Mucosa of descending colon (tissue), 3 donors: ENCODE data around the gene KHSRP. TPM values are rescaled to one million over a fixed set of nuclear protein-coding genes. Genes with fewer than 3 reads are reported as not detected.

Experiments
- ATAC-seq: fragments of 200-7000 bp; cut with Tn5 transposase; one replicate; pipeline ENCODE4 v1.9.1; 2020; ENCODE audit warnings: mild to moderate bottlenecking, moderate library complexity
- DNase-seq, 3 donors: peaks; one replicate each; pipeline ENCODE4 v3.0.0-alpha.2; 2020
- H3K36me3 ChIP-seq: fragments of 200-600 bp; one replicate; pipeline ENCODE4 v1.8.0; 2021; ENCODE audit warnings: low read depth, mild to moderate bottlenecking
- H3K4me1 ChIP-seq: fragments of 200-600 bp; one replicate; pipeline ENCODE4 v1.8.0; 2021; ENCODE audit warnings: low read depth, mild to moderate bottlenecking
- H3K4me3 ChIP-seq: fragments of 200-600 bp; one replicate; pipeline ENCODE4 v1.8.0; 2021; ENCODE audit warnings: mild to moderate bottlenecking
- H3K9me3 ChIP-seq: fragments of 200-600 bp; one replicate; pipeline ENCODE4 v1.8.0; 2021; ENCODE audit warnings: mild to moderate bottlenecking
- intact Hi-C, 2 donors: fragments of 100-400 bp; cut with DNase I in 1 of 2; cut with micrococcal nuclease in 1 of 2; formaldehyde crosslinking; loops; one replicate each; pipeline versions ENCODE4 v1.11.0 to v1.11.1; 2022; cut with DNase I, micrococcal nuclease
- microRNA-seq: library from miRNA; unstranded; fragments of <30 nt; microRNA quantifications from one replicate; pipeline ENCODE4, GENCODE V29; 2019
- total RNA-seq, 3 donors: library from RNA; stranded (reverse); fragmentation: NEBNext Ultra II Directional in 2 of 3; extraction: Animal tissue kit (Norgen Biotek cat#: 25700) in 2 of 3; gene quantifications; one replicate each; pipeline versions ENCODE4 v1.2.1 to v1.2.4, GENCODE V29; 2021 to 2023
- TF ChIP-seq, protein P1 (sequence below): fragments of 200-600 bp; IDR thresholded peaks from one replicate; pipeline ENCODE4 v1.8.0; 2022; ENCODE audit warnings: antibody characterized with exemption, mild to moderate bottlenecking
- donor health status: DM: no; HTN: no; CAD: no; lungs with moderate emphysema.
- donor health status: DM: no; HTN: no; CAD: no.
- donor health status: DM: no; HTN: yes; CAD: no.

KHSRP gene
- total RNA-seq, 3 donors from 2014 or later: 187 to 241 (median 236) TPM

- peaks cover 4% of the 10 kb centered on the region for H3K4me1 ChIP-seq
- H3K36me3 ChIP-seq: no peaks in the 10 kb centered on the region
- DNase-seq: no peak
- no peak for ATAC-seq
- intact Hi-C loops: no loop called here
- TF ChIP-seq, protein P1, sequence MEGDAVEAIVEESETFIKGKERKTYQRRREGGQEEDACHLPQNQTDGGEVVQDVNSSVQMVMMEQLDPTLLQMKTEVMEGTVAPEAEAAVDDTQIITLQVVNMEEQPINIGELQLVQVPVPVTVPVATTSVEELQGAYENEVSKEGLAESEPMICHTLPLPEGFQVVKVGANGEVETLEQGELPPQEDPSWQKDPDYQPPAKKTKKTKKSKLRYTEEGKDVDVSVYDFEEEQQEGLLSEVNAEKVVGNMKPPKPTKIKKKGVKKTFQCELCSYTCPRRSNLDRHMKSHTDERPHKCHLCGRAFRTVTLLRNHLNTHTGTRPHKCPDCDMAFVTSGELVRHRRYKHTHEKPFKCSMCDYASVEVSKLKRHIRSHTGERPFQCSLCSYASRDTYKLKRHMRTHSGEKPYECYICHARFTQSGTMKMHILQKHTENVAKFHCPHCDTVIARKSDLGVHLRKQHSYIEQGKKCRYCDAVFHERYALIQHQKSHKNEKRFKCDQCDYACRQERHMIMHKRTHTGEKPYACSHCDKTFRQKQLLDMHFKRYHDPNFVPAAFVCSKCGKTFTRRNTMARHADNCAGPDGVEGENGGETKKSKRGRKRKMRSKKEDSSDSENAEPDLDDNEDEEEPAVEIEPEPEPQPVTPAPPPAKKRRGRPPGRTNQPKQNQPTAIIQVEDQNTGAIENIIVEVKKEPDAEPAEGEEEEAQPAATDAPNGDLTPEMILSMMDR: no peak
- H3K9me3 ChIP-seq: no peaks in the 10 kb centered on the region
- no peak overlapping the region for H3K4me3 ChIP-seq
Observed at GRCh38 chr19:6373813-6374108, 50.9 kb downstream of the KHSRP start.

GRCh38 chr19:6373096-6373812 is 51.4 kb downstream of the KHSRP start:
- peaks cover 4% of the 10 kb centered on the region for H3K4me1 ChIP-seq
- no peaks in the 10 kb centered on the region for H3K36me3 ChIP-seq
- intact Hi-C loops: no loop called here
- TF ChIP-seq, protein P1: no peak
- peak overlapping the region; percentile 52 for H3K4me3 ChIP-seq
- no peaks in the 10 kb centered on the region for H3K9me3 ChIP-seq
- ATAC-seq (peak; percentile 86), DNase-seq (peak; percentile 99)

- peak within 1 kb of the TSS; percentile 52 for H3K4me3 ChIP-seq
- ATAC-seq (peak; percentile 86), DNase-seq (peak; percentile 94 to 100 (median 98))
- no peaks in the 10 kb centered on the region for H3K9me3 ChIP-seq
- no peaks in the 10 kb centered on the region for H3K36me3 ChIP-seq
- H3K4me1 ChIP-seq: peaks cover 4% of the 10 kb centered on the region
- TF ChIP-seq, protein P1: no peak
- intact Hi-C loops: no loop called here
Observed at GRCh38 chr19:6372594-6373095, 52.0 kb downstream of the KHSRP start, which contains the start of gene ALKBH7. Gene ALKBH7, plus strand, starts transcription at chr19:6372794. Its CDS starts 27 bp downstream, at chr19:6372821.

- no peak for ATAC-seq
- DNase-seq: no peak
- TF ChIP-seq, protein P1: no peak
- H3K9me3 ChIP-seq: no peaks in the 10 kb centered on the region
- H3K4me3 ChIP-seq: no peak overlapping the region
- no peaks in the 10 kb centered on the region for H3K36me3 ChIP-seq
- H3K4me1 ChIP-seq: peaks cover 7% of the 10 kb centered on the region
- intact Hi-C loops: no loop called here
Observed at GRCh38 chr19:6364353-6364752, 60.3 kb downstream of the KHSRP start.

Small RNAs within 50 kb of the gene (microRNA-seq; reads per million reads assigned to microRNA genes)
- gene MIR3940 (7.7 reads per million, percentile 30 among the genes with 10 or more reads in this experiment), gene MIR6790 (not detected), gene MIR6885 (not detected)

Other genes with a start within 250 kb of the KHSRP start
- gene MLLT1, start 144.8 kb downstream of the KHSRP start, total RNA-seq: 10 to 100 TPM; 32.5 to 75.3 (median 33.7) TPM
- gene ACER1, start 91.2 kb downstream of the KHSRP start, total RNA-seq: not detected
- gene CLPP, start 63.3 kb downstream of the KHSRP start, total RNA-seq: 10 to 100 TPM; 54.9 to 67.2 (median 61.1) TPM
- gene ALKBH7, start 52.0 kb downstream of the KHSRP start, total RNA-seq: 100 to 1,000 TPM in 2 of 3 donors, 10 to 100 TPM in 1; 87.5 to 173 (median 110) TPM
- gene PSPN, start 48.9 kb downstream of the KHSRP start, total RNA-seq: 1 to 10 TPM; 2.0 to 2.8 (median 2.5) TPM
- 10 to 100 TPM; 51.1 to 63.1 (median 59.1) TPM for gene GTF2F1, start 31.6 kb downstream of the KHSRP start, total RNA-seq
- gene SLC25A41, start 9.0 kb upstream of the KHSRP start, total RNA-seq: 1 to 10 TPM in 1 of 3 donors, under 1 TPM in 2; 0.32 to 1.4 (median 0.43) TPM
- 100 to 1,000 TPM; 106 to 181 (median 116) TPM for gene SLC25A23, start 35.0 kb upstream of the KHSRP start, total RNA-seq
- 100 to 1,000 TPM in 1 of 3 donors, 10 to 100 TPM in 2; 49.9 to 139 (median 86.0) TPM for gene CRB3, start 39.5 kb upstream of the KHSRP start, total RNA-seq
- gene DENND1C, start 57.0 kb upstream of the KHSRP start, total RNA-seq: 1 to 10 TPM; 3.8 to 4.7 (median 4.1) TPM
- 10 to 100 TPM in 1 of 3 donors, under 1 TPM in 2; 0.26 to 14.6 (median 0.82) TPM for gene TUBB4A, start 77.5 kb upstream of the KHSRP start, total RNA-seq
- 1 to 10 TPM in 2 of 3 donors, under 1 TPM in 1; 0.58 to 1.2 (median 1.0) TPM for gene TNFSF9, start 106.2 kb upstream of the KHSRP start, total RNA-seq
- gene CD70, start 166.3 kb upstream of the KHSRP start, total RNA-seq: 1 to 10 TPM in 1 of 3 donors, not detected in 2; 1.0 TPM
- gene TNFSF14, start 245.3 kb upstream of the KHSRP start, total RNA-seq: 1 to 10 TPM; 1.3 to 1.9 (median 1.6) TPM